GM13976 (cell line): ENCODE results near the gene GPATCH2.

Source experiments
- DNase-seq: peaks from one replicate; pipeline ENCODE4 v3.0.0; 2012; ENCODE audit warnings: low spot score
- in situ Hi-C: fragments of 300-500 bp; cut with MboI; formaldehyde crosslinking; loops from one replicate; pipeline ENCODE4 v1.12.0; 2022; ENCODE audit warnings: low sequenced_read_pairs, mixed read lengths, inconsistent platforms; ENCODE audit not compliant: unreplicated experiment
- TF ChIP-seq, protein P1 (sequence below): IDR thresholded peaks from 2 replicates; pipeline ENCODE4 v1.5.1; 2012; ENCODE audit warnings: borderline replicate concordance, mild to moderate bottlenecking; ENCODE audit not compliant: insufficient read depth; ENCODE audit errors: extremely low read depth, missing control alignments, control extremely low read depth

Gene GPATCH2

GRCh38 chr1:217443845-217444244 is 187.0 kb downstream of the GPATCH2 start:
- in situ Hi-C loops, result no loop called here
- DNase-seq, result no peak
- TF ChIP-seq, protein P1, sequence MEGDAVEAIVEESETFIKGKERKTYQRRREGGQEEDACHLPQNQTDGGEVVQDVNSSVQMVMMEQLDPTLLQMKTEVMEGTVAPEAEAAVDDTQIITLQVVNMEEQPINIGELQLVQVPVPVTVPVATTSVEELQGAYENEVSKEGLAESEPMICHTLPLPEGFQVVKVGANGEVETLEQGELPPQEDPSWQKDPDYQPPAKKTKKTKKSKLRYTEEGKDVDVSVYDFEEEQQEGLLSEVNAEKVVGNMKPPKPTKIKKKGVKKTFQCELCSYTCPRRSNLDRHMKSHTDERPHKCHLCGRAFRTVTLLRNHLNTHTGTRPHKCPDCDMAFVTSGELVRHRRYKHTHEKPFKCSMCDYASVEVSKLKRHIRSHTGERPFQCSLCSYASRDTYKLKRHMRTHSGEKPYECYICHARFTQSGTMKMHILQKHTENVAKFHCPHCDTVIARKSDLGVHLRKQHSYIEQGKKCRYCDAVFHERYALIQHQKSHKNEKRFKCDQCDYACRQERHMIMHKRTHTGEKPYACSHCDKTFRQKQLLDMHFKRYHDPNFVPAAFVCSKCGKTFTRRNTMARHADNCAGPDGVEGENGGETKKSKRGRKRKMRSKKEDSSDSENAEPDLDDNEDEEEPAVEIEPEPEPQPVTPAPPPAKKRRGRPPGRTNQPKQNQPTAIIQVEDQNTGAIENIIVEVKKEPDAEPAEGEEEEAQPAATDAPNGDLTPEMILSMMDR, result no peak

- in situ Hi-C loops, result no loop called here
- no peak for DNase-seq
Measured at GRCh38 chr1:217437376-217437775, 193.5 kb downstream of the GPATCH2 start.

DNA sequence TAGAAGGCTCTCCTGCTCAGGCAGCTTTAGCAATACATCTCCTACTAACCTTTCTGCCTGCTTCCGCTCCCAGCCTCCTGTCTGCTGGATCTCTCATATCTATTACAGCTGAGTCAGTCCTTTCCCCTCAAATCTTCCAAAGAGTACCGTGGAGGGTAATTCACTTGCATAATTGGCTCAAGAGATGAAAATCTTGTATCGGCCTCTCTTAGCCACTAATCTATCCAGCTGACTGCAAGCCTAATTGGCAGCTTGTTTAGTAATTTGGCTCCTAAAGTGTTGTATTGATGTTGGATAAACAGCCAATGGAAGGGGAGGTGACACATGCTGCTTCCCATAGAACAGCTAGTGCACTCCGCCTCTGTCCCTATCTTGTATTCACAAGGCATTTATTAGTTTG is 195.7 kb downstream of the GPATCH2 start:
- TF ChIP-seq, protein P1, result no peak
- DNase-seq, result no peak
- in situ Hi-C loops, result no loop called here

More at GRCh38 chr1:217437376-217437775, 193.5 kb downstream of the GPATCH2 start:
- TF ChIP-seq, protein P1, result no peak

GRCh38 chr1:217433664-217434063 is 197.2 kb downstream of the GPATCH2 start:
- DNase-seq, result no peak
- in situ Hi-C loops, result no loop called here
- TF ChIP-seq, protein P1, result no peak

GRCh38 chr1:217432339-217432738 is 198.6 kb downstream of the GPATCH2 start:
- TF ChIP-seq, protein P1, result no peak
- in situ Hi-C loops, result no loop called here

DNA sequence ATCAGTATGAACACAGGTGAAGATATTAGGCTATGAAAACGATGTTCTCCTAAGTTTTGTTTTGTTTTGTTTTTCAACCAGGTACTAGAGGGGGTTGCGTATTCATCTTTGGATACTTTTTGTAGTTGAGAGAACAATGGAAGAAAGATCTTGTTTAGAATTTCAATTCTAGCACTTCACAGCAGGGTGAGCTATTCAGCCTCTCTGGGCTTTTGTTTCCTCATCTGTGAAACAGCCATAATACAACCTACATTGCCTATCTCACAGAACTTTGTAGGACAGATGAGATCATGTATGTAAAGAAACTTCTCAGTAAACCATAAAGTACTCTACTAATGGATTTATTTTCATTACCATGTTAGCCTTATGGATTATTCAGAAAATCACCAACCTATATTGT is 199.5 kb downstream of the GPATCH2 start:
- no peak for DNase-seq
- in situ Hi-C loops, result no loop called here
- TF ChIP-seq, protein P1, result no peak

More at GRCh38 chr1:217432339-217432738, 198.6 kb downstream of the GPATCH2 start:
- DNase-seq, result no peak

- TF ChIP-seq, protein P1, result no peak
- in situ Hi-C loops, result no loop called here
- DNase-seq, result no peak
Measured at GRCh38 chr1:217425422-217425821, 205.5 kb downstream of the GPATCH2 start.
